Esophagus squamous epithelium (tissue), 5 donors: ENCODE measurements around the gene ZNF620. TPM values are rescaled to one million over a fixed set of nuclear protein-coding genes. Genes with fewer than 3 reads are reported as not detected.

Experiments used
- DNase-seq: peaks from one replicate; lab custom pipeline; 2025; lab: John Stamatoyannopoulos, UW
- H3K27ac ChIP-seq, 4 donors: fragments of 200-600 bp; sonication (generic); one replicate each; pipeline ENCODE4 v1.5.1; 2016 to 2019; ENCODE audit warnings: mild to moderate bottlenecking in 1 of 4
- H3K27me3 ChIP-seq, 4 donors: fragments of 200-600 bp; sonication (generic); 1 replicate in 3 of 4; 2 replicates in 1 of 4; pipeline versions ENCODE4 v1.5.1 to v1.6.0; 2017 to 2021; ENCODE audit warnings: antibody characterized with exemption in 1 of 4
- H3K36me3 ChIP-seq, 3 donors: fragments of 200-600 bp; sonication (generic); one replicate each; pipeline ENCODE4 v1.5.1; 2016 to 2019
- H3K4me1 ChIP-seq, 3 donors: fragments of 200-600 bp; sonication (generic); one replicate each; pipeline ENCODE4 v1.5.1; 2017 to 2019
- H3K4me3 ChIP-seq, 4 donors: fragments of 200-600 bp; sonication (generic); 1 replicate in 3 of 4; 2 replicates in 1 of 4; pipeline ENCODE4 v1.5.1; 2016 to 2019; ENCODE audit warnings: mild to moderate bottlenecking in 2 of 4, moderate library complexity in 1 of 4
- H3K9me3 ChIP-seq, 3 donors: fragments of 200-600 bp; sonication (generic); one replicate each; pipeline ENCODE4 v1.5.1; 2016 to 2019
- POLR2A ChIP-seq, 4 donors: fragments of 450-650 bp; IDR thresholded peaks; one replicate each; pipeline ENCODE4 v1.6.1; 2017; ENCODE audit warnings: antibody characterized with exemption in 4 of 4, mild to moderate bottlenecking in 4 of 4, moderate library complexity in 3 of 4
- WGBS, 2 donors: methylation state at CpG; one replicate each; pipeline ENCODE4 v1.1.5; 2018; 5-methylcytosine and 5-hydroxymethylcytosine counted together
- intact Hi-C: fragments of 100-400 bp; cut with DNase I; formaldehyde crosslinking; loops from one replicate; pipeline ENCODE4 v1.15.0; 2022
- total RNA-seq, 4 donors: library from RNA; depleted of rRNA; stranded (reverse); fragments of >200 nt; gene quantifications; one replicate each; pipeline ENCODE4 v1.1.0, GENCODE V29; 2016
- TF ChIP-seq, protein P1 (sequence below), 6 experiments: fragments of 450-650 bp in 4 of 6; fragments of 200-600 bp in 2 of 6; sonication (generic) in 2 of 6; IDR thresholded peaks; one replicate each; pipeline ENCODE4 v1.5.1; 2016 to 2019; ENCODE audit warnings: antibody characterized with exemption in 6 of 6, mild to moderate bottlenecking in 4 of 6, moderate library complexity in 4 of 6
- donor health status: DM: yes; HTN: yes; CAD: no.

ZNF620 gene
- total RNA-seq, 4 donors from 2014 or later: 0.26 to 1.3 (median 0.56) TPM; not detected in 1

DNA sequence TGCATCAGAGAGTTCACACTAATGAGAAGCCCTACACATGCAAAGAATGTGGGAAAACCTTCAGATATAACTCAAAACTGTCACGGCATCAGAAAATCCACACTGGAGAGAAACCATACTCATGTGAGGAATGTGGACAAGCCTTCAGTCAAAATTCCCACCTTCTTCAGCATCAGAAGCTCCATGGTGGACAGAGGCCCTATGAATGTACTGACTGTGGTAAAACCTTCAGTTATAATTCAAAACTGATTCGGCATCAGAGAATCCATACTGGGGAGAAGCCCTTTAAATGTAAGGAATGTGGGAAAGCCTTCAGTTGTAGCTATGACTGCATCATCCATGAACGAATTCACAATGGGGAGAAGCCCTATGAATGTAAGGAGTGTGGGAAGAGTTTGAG, 18.7 kb upstream of the ZNF620 start:
- intact Hi-C loops: no loop called here

DNA sequence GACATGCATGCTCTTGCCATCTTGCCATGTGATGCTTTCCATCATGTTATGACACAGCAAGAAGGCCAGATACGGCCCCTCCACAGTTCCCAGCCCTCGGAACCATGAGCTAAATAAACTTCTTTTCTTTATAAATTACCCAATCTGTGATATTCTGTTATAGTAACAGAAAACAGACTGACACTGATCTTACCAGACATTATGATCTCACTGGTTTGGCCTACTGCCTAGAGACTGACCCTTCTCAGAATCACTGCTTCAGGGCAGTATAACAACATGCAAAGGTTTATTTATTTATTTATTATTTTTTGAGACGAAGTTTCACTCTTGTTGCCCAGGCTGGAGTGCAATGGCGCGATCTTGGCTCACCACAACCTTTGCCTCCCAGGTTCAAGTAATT, 14.9 kb upstream of the ZNF620 start:
- DNase-seq: no peak
- TF ChIP-seq, protein P1, sequence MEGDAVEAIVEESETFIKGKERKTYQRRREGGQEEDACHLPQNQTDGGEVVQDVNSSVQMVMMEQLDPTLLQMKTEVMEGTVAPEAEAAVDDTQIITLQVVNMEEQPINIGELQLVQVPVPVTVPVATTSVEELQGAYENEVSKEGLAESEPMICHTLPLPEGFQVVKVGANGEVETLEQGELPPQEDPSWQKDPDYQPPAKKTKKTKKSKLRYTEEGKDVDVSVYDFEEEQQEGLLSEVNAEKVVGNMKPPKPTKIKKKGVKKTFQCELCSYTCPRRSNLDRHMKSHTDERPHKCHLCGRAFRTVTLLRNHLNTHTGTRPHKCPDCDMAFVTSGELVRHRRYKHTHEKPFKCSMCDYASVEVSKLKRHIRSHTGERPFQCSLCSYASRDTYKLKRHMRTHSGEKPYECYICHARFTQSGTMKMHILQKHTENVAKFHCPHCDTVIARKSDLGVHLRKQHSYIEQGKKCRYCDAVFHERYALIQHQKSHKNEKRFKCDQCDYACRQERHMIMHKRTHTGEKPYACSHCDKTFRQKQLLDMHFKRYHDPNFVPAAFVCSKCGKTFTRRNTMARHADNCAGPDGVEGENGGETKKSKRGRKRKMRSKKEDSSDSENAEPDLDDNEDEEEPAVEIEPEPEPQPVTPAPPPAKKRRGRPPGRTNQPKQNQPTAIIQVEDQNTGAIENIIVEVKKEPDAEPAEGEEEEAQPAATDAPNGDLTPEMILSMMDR (IDR thresholded peaks at IDR 0.05): no peak
- no peak for TF ChIP-seq POLR2A (IDR thresholded peaks at IDR 0.05)
- H3K4me3 ChIP-seq: no peak overlapping the region
- intact Hi-C loops: no loop called here
- H3K4me1 ChIP-seq: no peaks in the 10 kb centered on the region
- H3K27me3 ChIP-seq: no peaks in the 10 kb centered on the region
- peaks cover 12 to 35% (median 13%) of the 10 kb centered on the region in 3 donors for H3K36me3 ChIP-seq
- no peak overlapping the region for H3K27ac ChIP-seq
- 79 to 89% methylated on average over 5 of the region's 5 CpGs for WGBS, 2 donors
- peaks cover 0 to 26% (median 22%) of the 10 kb centered on the region in 3 donors for H3K9me3 ChIP-seq

More for the DNA sequence above, 18.7 kb upstream of the ZNF620 start:
- H3K27me3 ChIP-seq: no peaks in the 10 kb centered on the region
- TF ChIP-seq, protein P1 (IDR thresholded peaks at IDR 0.05): no peak
- TF ChIP-seq POLR2A (IDR thresholded peaks at IDR 0.05): no peak
- no peaks in the 10 kb centered on the region for H3K4me1 ChIP-seq
- WGBS, 2 donors: 93 to 98% methylated on average over 3 of the region's 3 CpGs
- no peak for DNase-seq
- H3K36me3 ChIP-seq: peaks cover 12 to 73% (median 13%) of the 10 kb centered on the region in 3 donors
- H3K4me3 ChIP-seq: no peak overlapping the region
- H3K27ac ChIP-seq: no peak overlapping the region
- peaks cover 0 to 29% (median 22%) of the 10 kb centered on the region in 3 donors for H3K9me3 ChIP-seq

DNA sequence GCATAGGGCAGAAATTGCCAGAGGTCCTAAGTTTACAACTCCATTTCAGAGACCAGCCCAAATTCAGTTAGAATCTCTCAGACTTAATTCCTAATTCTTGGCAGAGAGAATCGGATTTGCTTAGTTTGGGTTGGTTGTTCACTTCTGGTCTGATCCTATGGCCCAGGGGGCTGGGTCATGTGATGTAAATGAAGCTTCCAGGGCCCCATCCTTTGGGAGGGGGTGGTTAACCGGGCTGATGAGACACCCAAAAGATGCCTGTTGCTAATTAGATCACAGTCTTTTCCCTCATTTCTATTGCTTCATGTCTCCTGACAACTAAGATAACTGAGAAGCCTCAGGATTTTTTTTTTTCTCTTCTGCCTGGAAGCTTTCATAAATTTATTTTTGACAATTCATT, 11.1 kb upstream of the ZNF620 start:
- no peak for TF ChIP-seq POLR2A (IDR thresholded peaks at IDR 0.05)
- TF ChIP-seq, protein P1 (IDR thresholded peaks at IDR 0.05): no peak
- WGBS, 2 donors: 41 to 54% methylated on average over 2 of the region's 2 CpGs
- no peaks in the 10 kb centered on the region for H3K27me3 ChIP-seq
- peaks cover 0 to under 1% (median 0%) of the 10 kb centered on the region in 3 donors for H3K36me3 ChIP-seq
- H3K4me1 ChIP-seq: no peaks in the 10 kb centered on the region
- no peak overlapping the region for H3K27ac ChIP-seq
- intact Hi-C loops: no loop called here
- H3K4me3 ChIP-seq: no peak overlapping the region
- no peaks in the 10 kb centered on the region for H3K9me3 ChIP-seq
- DNase-seq: no peak

DNA sequence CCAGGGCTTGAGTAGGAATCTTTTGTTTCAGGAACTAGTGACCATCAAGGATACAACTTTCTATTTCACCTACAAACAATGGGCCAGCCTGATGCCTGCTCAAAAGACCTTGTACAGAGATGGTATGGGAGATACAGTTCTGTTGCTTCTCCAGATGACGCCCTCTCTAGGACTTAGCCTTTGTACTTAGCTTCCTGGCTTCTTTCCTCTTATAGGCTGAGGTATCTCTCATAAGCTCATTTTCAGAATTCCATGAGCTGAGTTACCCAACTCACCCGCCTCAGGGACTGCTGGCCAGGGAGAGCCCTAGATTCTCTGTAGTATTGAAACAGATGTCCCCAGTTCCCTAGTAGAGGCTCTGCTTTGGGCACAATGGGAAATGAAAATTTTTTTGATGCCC, 8.6 kb upstream of the ZNF620 start:
- H3K27me3 ChIP-seq: no peaks in the 10 kb centered on the region
- TF ChIP-seq, protein P1 (IDR thresholded peaks at IDR 0.05): no peak
- no peak for TF ChIP-seq POLR2A (IDR thresholded peaks at IDR 0.05)
- intact Hi-C loops: no loop called here
- DNase-seq: no peak
- H3K4me1 ChIP-seq: no peaks in the 10 kb centered on the region
- WGBS, 2 donors: 92 to 96% methylated on average over 2 of the region's 2 CpGs
- H3K9me3 ChIP-seq: no peaks in the 10 kb centered on the region
- no peak overlapping the region for H3K4me3 ChIP-seq
- H3K27ac ChIP-seq: no peak overlapping the region
- no peaks in the 10 kb centered on the region for H3K36me3 ChIP-seq

DNA sequence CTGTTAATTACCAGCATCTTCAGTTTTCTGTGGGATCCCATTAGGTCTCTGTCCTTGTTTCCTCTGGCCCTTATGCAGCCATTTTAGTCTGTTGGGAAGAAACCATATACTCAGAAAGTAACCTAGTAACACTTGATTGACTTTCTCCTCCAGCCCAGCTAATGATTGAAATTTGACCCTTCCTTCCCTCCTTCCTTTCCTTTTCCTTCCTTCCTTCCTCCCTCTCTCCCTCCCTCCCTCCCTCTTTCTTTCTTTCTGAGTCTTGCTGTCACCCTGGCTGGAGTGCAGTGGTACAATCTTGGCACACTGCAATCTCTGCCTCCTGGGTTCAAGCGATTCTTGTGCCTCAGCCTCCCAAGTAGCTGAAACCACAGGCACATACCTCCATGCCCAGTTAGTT, 5.9 kb upstream of the ZNF620 start:
- intact Hi-C loops: no loop called here
- peaks cover 0 to 6% (median 2%) of the 10 kb centered on the region in 3 donors for H3K4me1 ChIP-seq
- H3K27ac ChIP-seq: no peak overlapping the region
- no peak overlapping the region for H3K4me3 ChIP-seq
- DNase-seq: no peak
- WGBS, 2 donors: 77 to 85% methylated on average over 1 of the region's 1 CpG
- TF ChIP-seq POLR2A (IDR thresholded peaks at IDR 0.05): no peak
- no peaks in the 10 kb centered on the region for H3K9me3 ChIP-seq
- no peaks in the 10 kb centered on the region for H3K27me3 ChIP-seq
- no peaks in the 10 kb centered on the region for H3K36me3 ChIP-seq

DNA sequence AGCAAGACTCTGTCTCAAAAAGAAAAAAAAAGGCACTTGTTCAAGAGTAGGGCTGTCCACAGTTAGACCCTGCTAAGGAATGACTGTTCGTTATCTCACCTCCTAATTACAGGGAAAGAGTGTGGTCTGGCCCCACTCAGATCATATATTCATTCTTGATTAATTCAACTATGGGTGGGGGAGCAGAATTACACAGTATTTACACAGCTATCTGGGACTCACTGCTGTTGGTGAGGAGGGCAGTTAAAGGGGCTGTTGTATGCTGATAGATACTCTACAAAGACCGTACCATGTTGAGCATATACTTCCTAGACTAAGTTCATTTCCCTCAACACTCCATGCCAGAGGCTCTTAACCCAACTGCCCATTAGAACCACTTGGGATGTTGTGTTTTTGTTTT, 3.8 kb upstream of the ZNF620 start:
- Histone ChIP-seq H3K27ac (no peak overlapping the region), H3K4me1 (peaks cover 5 to 22% (median 5%) of the 10 kb centered on the region in 3 donors), H3K4me3 (no peak overlapping the region), H3K36me3 (no peaks in the 10 kb centered on the region), H3K9me3 (no peaks in the 10 kb centered on the region), H3K27me3 (no peaks in the 10 kb centered on the region)
- DNase-seq: no peak
- intact Hi-C loops: no loop called here
- TF ChIP-seq POLR2A (IDR thresholded peaks at IDR 0.05): no peak
- 91% methylated on average over 2 of the region's 2 CpGs for WGBS, 2 donors
